ENCODE results near the gene LDLR. TPM values are rescaled to one million over a fixed set of nuclear protein-coding genes. Genes with fewer than 3 reads are reported as not detected.
A peak's percentile ranks its signal among the peaks of the same experiment; 100 is the strongest.

Gene LDLR
- 10 to 100 TPM; 67.3 to 68.8 TPM for total RNA-seq

- Mint-ChIP-seq H3K27ac (peak within 1 kb of the TSS; percentile 99), H3K36me3 (peaks cover 37% of the 10 kb centered on the region), H3K9me3 (no peaks in the 10 kb centered on the region), H3K4me3 (peak within 1 kb of the TSS; percentile 96), H3K27me3 (no peaks in the 10 kb centered on the region), H3K4me1 (peaks cover 34% of the 10 kb centered on the region)
- peak; percentile 83 for DNase-seq
Observed at GRCh38 chr19:11089254-11090013, at the start of gene LDLR. LDLR (plus strand) TSS chr19:11089463; CDS start chr19:11089549, 86 bp downstream.

GRCh38 chr19:11041194-11041593 lies 48.1 kb upstream of the LDLR start:
- H3K36me3 Mint-ChIP-seq = peaks cover 27% of the 10 kb centered on the region
- no peak overlapping the region for H3K27ac Mint-ChIP-seq
- no peaks in the 10 kb centered on the region for H3K27me3 Mint-ChIP-seq
- no peak for DNase-seq
- no peak overlapping the region for H3K4me3 Mint-ChIP-seq
- no peaks in the 10 kb centered on the region for H3K4me1 Mint-ChIP-seq
- no peaks in the 10 kb centered on the region for H3K9me3 Mint-ChIP-seq

GRCh38 chr19:11041966-11042627 lies 47.2 kb upstream of the LDLR start:
- Mint-ChIP-seq H3K27me3 (no peaks in the 10 kb centered on the region), H3K9me3 (no peaks in the 10 kb centered on the region), H3K27ac (no peak overlapping the region), H3K36me3 (peaks cover 31% of the 10 kb centered on the region), H3K4me3 (no peak overlapping the region), H3K4me1 (peaks cover 2% of the 10 kb centered on the region)
- DNase-seq = no peak

- Mint-ChIP-seq H3K27me3 (no peaks in the 10 kb centered on the region), H3K27ac (no peak overlapping the region), H3K36me3 (peaks cover 31% of the 10 kb centered on the region), H3K4me1 (peaks cover 16% of the 10 kb centered on the region), H3K4me3 (no peak overlapping the region), H3K9me3 (no peaks in the 10 kb centered on the region)
- DNase-seq = no peak
Observed at GRCh38 chr19:11044431-11044830, 44.8 kb upstream of the LDLR start.

GRCh38 chr19:11045536-11045935 lies 43.7 kb upstream of the LDLR start:
- H3K36me3 Mint-ChIP-seq = peaks cover 29% of the 10 kb centered on the region
- no peaks in the 10 kb centered on the region for H3K27me3 Mint-ChIP-seq
- DNase-seq = no peak
- no peak overlapping the region for H3K27ac Mint-ChIP-seq
- H3K9me3 Mint-ChIP-seq = no peaks in the 10 kb centered on the region
- peaks cover 24% of the 10 kb centered on the region for H3K4me1 Mint-ChIP-seq
- no peak overlapping the region for H3K4me3 Mint-ChIP-seq

- Mint-ChIP-seq H3K9me3 (no peaks in the 10 kb centered on the region), H3K4me1 (peaks cover 25% of the 10 kb centered on the region), H3K4me3 (no peak overlapping the region), H3K27me3 (no peaks in the 10 kb centered on the region), H3K36me3 (peaks cover 26% of the 10 kb centered on the region), H3K27ac (no peak overlapping the region)
- DNase-seq = no peak
Observed at GRCh38 chr19:11046605-11047354, 42.5 kb upstream of the LDLR start.

GRCh38 chr19:11047866-11048265 lies 41.4 kb upstream of the LDLR start:
- Mint-ChIP-seq H3K4me1 (peaks cover 29% of the 10 kb centered on the region), H3K27ac (no peak overlapping the region), H3K4me3 (no peak overlapping the region), H3K36me3 (peaks cover 19% of the 10 kb centered on the region), H3K9me3 (no peaks in the 10 kb centered on the region), H3K27me3 (no peaks in the 10 kb centered on the region)
- no peak for DNase-seq

- Mint-ChIP-seq H3K4me3 (no peak overlapping the region), H3K4me1 (peaks cover 29% of the 10 kb centered on the region), H3K27me3 (no peaks in the 10 kb centered on the region), H3K9me3 (no peaks in the 10 kb centered on the region), H3K36me3 (peaks cover 14% of the 10 kb centered on the region), H3K27ac (no peak overlapping the region)
- no peak for DNase-seq
Observed at GRCh38 chr19:11050323-11051114, 38.7 kb upstream of the LDLR start.

GRCh38 chr19:11053817-11054195 lies 35.5 kb upstream of the LDLR start:
- Mint-ChIP-seq H3K27ac (no peak overlapping the region), H3K36me3 (peaks cover 3% of the 10 kb centered on the region), H3K9me3 (no peaks in the 10 kb centered on the region), H3K27me3 (no peaks in the 10 kb centered on the region), H3K4me1 (peaks cover 19% of the 10 kb centered on the region), H3K4me3 (no peak overlapping the region)
- DNase-seq = no peak

- no peaks in the 10 kb centered on the region for H3K9me3 Mint-ChIP-seq
- no peak for DNase-seq
- H3K4me1 Mint-ChIP-seq = peaks cover 15% of the 10 kb centered on the region
- H3K27ac Mint-ChIP-seq = no peak overlapping the region
- H3K4me3 Mint-ChIP-seq = no peak overlapping the region
- peaks cover 2% of the 10 kb centered on the region for H3K36me3 Mint-ChIP-seq
- no peaks in the 10 kb centered on the region for H3K27me3 Mint-ChIP-seq
Observed at GRCh38 chr19:11054200-11054599, 35.1 kb upstream of the LDLR start.

- DNase-seq = no peak
- Mint-ChIP-seq H3K4me1 (peaks cover 11% of the 10 kb centered on the region), H3K36me3 (peaks cover 2% of the 10 kb centered on the region), H3K9me3 (no peaks in the 10 kb centered on the region), H3K27ac (peak overlapping the region; percentile 64), H3K27me3 (no peaks in the 10 kb centered on the region), H3K4me3 (no peak overlapping the region)
Observed at GRCh38 chr19:11054628-11055027, 34.6 kb upstream of the LDLR start.

- DNase-seq = no peak
- H3K4me1 Mint-ChIP-seq = no peaks in the 10 kb centered on the region
- peaks cover 3% of the 10 kb centered on the region for H3K36me3 Mint-ChIP-seq
- H3K27me3 Mint-ChIP-seq = no peaks in the 10 kb centered on the region
- H3K9me3 Mint-ChIP-seq = no peaks in the 10 kb centered on the region
- H3K4me3 Mint-ChIP-seq = no peak overlapping the region
- no peak overlapping the region for H3K27ac Mint-ChIP-seq
Observed at GRCh38 chr19:11058246-11059030, 30.8 kb upstream of the LDLR start.

GRCh38 chr19:11059511-11060358 lies 29.5 kb upstream of the LDLR start:
- Mint-ChIP-seq H3K4me3 (no peak overlapping the region), H3K27me3 (no peaks in the 10 kb centered on the region), H3K27ac (no peak overlapping the region), H3K4me1 (no peaks in the 10 kb centered on the region), H3K9me3 (no peaks in the 10 kb centered on the region), H3K36me3 (peaks cover 7% of the 10 kb centered on the region)
- DNase-seq = no peak

All from activated naive CD8-positive, alpha-beta T cell treated with anti-CD3 and anti-CD28 coated beads for 36 hours (primary cell).